Activated CD4-positive, alpha-beta T cell treated with anti-CD3 and anti-CD28 coated beads for 24 hours (primary cell): Measurements from ENCODE around the gene C10orf88.
A peak's percentile ranks its signal among the peaks of the same experiment; 100 is the strongest.
"Not testable (repeated sequence)": the region's sequence is repeated elsewhere in the genome, so short reads cannot be mapped to it uniquely, and the experiment has no call there.

Experiments
- DNase-seq, 2 donors: peaks; one replicate each; pipeline ENCODE4 v3.0.0-alpha.2; 2020; ENCODE audit warnings: low read depth in 2 of 2

C10orf88 gene

DNA sequence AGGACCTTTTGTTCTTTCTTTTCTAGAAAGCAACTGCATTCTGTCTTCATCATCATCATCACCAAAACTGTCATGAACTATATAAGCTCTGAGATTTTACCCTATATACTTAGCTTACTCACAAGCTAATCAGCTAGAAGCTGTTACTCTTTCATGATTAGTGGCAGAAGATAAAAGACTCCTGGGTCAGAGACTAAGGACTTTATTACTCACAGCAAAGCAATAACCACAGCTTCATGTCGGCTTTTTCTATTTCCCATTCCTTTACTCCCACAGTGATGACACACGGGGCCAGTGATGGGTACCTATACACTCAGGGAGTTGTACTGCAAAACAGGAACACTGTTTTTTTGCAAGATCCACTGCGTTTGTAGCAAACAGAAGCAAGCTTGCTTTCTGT lies 8.4 kb upstream of the C10orf88 start:
- DNase-seq, result no peak

DNA sequence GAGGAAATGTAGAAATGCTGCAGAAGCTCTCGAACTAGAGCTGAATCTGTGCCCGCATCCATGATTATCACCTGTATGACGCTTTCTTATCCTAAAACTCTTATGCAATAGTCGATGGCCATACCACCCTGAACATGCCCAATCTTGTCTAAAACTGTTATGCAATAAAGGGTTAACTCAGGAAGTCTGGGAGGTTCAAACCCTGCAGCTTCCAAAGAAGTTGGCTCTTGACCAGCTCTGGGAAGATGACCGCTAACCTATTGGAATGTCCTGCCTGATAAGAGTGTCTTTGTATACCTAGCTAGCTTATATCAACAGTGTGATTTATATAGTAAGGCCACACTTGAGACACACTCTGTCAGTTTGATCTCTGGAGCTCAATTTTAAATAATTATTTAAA lies 3.4 kb upstream of the C10orf88 start:
- no peak for DNase-seq

DNA sequence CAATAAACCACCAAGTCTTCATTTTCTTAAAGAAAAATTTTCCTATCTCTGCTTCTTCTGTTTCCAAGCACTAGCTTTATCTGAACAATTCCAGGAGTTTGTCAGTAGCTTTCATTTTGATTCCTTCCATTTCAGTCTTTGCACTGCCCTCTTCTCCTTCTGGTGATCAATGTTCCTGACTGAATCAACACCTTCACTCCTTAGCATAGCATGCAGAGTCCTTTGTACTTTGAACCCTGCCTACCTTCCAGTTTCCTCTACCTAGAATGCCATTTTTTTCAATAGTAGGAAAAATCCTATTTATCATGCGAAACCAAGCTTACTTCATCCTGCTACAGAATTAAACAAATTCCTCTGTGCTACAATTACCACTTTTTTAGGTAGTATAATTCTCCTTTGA lies 1.9 kb upstream of the C10orf88 start:
- no peak for DNase-seq

DNA sequence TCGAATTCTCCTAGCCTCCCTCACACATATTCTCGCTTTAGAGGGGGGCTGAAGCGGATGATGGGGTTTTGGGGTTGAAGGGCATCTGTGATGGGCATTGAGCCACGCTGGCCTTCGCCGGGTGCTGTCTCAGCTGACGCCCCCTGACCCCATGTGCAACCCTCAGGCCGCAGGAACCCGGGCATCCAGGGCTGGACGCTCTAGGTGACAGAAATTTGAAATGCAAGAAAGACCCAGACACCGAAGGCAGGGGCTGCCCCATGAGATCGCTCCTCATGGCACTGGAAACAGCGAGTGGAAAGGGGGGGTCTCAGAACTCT lies 664 bp upstream of the C10orf88 start:
- no peak for DNase-seq

DNA sequence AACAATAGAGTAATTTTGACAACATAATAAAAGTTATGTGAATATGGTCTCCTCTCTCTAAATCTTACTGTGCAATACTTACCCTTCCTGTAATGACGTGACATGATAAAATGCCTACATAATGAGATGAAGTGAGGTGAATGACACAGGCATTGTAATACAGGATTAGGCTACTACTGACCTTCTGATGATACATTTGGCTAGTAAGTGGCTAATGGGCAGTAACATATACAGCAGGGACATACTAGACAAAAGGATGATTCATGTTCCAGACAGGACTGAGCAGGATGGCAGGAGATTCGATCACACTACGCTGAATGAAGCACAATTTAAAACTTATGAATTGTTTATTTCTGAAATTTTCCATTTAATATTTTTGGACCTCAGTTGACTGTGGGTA lies 4.7 kb downstream of the C10orf88 start:
- DNase-seq, result no peak

DNA sequence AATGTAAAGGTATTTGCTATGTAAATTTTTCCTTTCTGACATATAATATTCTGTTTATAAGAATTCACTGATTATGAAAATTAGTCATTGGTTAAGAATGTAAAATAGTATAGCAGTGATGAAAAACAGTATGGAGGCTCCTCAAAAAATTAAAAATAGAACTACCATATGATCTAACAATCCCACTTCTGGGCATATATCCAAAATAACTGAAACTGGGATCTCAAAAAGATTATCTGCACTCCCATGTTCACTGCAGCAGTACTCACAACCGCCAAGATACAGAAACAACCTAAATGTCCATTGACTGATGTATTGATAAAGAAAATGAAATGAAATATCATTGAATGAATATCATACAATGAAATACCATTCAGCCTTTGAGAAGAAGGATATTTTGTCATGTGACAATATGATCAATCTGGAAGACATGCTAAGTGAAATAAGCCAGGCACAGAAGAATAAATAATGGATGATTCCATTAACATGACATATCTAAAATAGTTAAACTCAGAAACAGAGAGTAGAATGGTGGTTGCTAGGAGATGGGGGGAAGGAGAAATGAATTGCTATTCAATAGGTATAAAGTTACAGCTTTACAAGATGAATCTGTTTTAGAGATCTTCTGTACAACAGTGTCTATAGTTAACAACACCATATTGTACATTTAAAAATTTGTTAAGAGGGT lies 14.0 kb downstream of the C10orf88 start:
- DNase-seq, result no peak

DNA sequence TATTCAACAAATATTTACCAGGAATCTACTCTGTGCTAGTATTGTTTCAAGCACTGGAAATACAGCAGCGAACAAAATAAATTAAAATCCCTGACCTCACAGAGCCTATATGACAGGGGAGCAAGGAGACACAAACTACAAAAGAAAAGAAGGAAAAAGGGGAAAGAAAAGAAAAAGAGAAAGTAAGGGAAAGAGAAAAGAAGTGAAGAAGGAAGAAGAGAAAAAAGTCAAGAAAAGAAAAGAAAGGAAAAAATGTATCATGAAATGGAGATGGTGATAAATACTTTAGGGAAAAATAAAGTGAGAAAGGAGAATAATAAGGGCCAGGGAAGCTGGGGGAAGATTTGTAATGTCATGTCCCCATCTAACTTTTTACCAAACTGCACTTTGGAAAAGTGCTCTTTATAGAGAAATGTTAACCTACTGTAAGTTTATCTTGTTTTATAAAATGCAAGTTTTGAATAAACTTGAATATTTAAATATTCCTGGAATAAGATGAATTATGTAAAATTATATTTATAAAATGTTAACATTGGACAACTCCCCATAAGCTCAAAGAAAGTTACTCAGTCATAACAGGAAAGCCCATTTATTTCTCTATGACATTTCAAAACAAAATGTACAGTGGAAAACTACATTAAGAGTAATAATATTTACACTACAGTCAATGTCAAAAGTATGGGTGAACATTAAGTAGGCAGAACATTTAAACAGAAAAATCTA lies 14.7 kb downstream of the C10orf88 start:
- no peak for DNase-seq

DNA sequence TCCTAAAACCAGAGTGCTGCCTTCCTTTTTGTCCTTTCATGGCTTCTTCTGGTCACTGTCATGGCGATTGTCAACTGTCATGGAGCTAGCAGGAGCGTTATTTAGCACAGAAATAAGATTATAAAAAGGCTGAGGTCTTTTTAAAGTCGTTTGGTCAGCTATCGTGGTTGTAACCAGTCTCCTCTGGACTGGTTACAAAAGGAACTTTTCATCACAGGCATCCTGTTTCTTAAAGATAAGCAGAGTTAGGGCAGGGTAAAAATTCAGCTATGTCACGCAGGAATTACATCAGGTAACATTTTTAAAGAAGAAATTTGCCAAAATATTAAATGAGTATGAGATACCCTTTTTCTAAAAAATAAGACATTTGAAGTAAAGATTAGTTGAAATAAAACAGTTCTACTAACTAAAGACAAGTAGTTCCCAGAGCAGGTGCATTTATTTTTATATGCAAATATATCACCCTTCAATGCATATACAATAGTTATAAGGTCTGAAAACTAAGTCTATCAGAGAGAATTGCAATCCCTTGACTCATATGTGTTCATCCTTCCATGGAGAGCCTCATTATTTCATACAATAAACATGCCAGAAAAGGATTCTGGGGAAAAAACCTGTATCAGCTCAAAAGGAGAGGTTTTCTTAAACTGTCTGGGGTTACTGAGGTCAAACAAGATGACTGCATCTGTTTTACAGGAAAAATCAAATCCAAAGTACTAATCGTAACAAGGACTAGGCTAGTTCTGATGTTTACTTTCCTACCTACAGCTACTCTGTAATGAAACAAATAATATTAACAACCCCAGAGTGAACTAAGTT lies 22.7 kb downstream of the C10orf88 start:
- DNase-seq, result no peak

DNA sequence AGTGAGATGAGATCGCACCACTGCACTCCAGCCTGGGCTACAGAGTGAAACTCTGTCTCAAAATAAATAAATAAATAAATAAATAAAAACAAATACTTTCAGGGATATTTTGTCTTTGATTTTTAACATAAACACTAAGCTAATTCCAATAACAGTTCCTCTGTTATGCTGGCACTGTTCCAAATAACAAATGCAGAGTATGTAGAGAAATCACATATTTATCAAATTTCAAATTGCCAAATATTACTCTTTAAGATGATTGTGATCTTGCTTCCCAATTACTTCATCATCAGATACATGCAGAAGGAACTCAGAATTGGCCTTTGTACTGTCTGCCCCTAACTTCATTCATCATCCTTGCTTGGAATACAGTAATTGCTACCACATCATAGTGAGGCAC lies 23.9 kb downstream of the C10orf88 start:
- DNase-seq, result no peak

DNA sequence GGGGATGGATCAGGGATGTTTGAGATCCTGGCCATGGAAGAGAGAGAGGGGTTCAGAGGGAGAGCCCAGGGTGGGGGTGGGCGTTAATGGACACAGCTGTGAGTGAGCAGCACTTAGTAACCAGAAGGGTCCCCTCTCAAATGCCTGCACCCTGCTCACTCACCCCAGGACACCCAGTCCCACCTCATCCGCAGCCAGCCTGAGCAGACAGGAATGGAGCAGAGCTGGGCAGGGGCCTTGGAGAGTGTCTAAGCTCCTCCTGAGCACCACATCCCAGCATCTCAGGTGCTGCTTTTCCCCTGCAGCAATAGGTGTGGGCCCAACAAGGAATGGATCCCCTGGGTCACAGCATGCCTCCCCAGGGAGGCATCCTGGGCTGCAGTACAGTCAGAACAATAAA lies 38.3 kb downstream of the C10orf88 start:
- DNase-seq, result no peak

DNA sequence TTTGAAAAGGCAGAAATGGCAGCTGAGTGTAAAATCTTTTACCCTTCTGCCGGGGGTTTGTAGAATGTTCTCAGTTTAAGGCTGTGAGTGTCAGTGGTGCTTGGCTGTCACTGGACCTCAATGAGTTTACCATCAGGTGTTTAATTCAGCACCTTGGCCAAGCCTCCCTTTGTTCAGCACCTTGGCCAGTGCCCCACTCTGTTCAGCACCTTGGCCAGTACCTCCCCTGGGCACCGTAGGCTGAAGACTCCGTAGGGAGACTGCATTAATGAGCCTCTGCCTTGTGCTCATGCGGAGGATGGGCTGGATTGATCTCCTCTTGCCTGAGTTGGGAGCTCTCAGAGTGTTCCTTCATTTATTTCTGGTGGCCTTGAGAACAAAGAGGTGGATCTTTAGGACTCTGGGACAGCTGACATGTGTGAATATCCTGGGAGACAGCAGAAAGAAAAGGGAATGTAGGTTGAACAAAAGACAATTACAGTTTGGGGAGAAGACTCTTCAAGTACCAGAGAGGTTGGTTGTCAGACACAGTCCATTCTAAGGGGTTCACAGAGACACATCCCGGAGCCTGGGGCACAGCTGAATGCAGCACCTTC lies 42.0 kb downstream of the C10orf88 start:
- DNase-seq, result peak; percentile 7 to 21

DNA sequence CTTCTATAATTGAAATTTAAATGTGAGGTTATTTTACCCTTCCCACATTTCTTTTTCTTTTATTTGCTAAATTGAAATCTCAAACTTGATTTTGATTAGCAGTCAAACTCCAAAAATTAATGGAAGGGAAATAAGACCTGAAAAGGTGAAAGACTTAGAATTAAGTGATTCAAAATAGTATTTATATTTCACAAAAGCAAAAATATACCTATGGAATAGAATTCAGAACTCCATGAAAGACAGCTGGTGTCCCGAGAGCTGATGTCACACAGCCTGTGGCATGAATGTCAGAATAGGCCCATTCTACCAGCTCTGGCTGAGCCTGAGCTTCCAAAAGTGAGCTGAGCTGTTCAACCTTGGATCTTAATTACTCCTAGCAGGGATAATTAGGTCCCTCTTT lies 43.7 kb downstream of the C10orf88 start, which contains the start of gene FAM24A:
FAM24A (plus strand) TSS at position 301 of the 400 bp plus-strand sequence. CDS start 1,025 bp downstream, outside the sequence.
- DNase-seq, result no peak

DNA sequence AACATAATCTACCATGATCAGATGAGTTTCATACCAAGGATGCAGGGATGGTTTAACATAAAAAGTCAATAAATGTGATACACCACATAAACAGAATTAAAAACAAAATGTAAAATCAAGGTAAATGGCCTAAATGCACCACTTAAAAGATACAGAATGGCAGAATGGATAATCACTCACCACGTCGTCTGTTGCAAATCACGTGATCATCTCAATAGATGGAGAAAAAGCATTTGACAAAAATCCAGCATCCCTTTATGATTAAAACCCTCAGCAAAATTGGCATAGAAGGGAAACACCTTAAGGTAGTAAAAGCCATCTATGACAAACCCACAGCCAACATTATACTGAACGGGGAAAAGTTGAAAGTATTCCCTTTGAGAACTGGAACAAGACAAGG lies 50.2 kb downstream of the C10orf88 start:
- not testable (repeated sequence) for DNase-seq

DNA sequence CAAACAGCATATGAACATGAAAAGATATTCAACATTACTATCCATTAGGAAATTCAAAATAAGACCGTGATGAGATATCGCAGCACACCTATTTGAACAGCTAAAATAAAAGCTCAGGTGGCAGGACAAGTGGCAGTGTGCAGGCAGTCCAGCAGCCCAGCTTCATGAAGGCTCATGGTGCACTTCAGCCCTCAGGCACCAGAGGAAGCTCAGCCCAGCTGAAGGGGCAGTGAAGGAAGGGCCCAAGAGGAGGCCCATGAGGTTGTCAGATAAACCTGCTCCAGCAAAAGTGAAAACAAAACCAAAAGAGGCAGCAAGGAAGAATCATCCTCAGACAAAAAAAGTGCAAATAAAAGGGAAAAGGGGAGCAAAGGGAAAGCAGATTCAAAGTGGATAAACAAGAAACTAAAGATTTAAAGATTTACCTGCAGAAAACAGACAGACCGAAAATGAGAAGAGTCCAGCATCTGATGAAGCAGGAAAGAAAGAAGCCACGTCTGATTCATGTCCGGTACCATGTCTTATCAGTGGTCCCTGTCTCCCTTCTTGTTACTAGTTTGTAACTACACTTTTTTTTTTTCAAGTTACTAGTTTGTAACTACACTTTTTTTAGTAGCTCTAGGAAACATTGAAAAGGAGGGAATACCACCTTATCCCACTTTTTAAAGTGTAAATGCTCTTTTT lies 59.6 kb downstream of the C10orf88 start:
- no peak for DNase-seq

DNA sequence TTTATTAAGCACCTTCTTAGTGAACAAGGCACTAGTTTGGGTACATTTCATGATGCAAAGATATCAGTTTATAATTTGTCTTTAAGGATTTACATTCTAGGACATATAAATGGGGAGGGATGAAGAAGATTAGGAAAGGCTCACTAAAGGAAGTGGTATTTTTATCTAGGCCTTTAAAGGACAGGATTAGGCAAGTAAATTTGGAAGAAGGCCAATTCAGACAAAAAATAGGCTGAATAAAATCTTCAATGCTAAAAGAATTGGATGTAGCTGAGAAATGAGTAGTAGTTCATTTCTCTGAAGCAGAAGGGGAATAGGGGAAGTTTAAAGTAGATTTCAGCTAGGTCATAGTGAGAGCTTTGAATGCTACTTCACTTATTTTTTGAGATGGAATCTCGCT lies 69.9 kb downstream of the C10orf88 start:
- DNase-seq, result no peak

DNA sequence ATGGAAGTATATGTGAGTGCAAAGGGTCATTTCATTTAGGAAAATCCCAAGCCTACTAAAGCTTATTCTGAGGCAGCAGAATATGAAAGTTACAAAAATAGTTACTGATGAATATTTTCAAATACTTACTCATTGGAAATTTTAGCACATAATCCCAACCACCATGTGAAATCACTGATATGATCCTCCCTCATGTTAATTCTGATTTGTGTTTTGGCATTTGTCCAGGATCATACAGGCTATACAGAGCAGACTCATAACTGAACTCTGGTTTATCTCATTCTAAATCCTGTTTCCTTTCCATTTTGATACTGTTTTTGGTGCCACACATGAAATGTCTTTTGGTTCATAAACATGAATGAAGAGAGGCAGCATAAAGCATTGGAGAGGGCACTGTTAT lies 71.3 kb downstream of the C10orf88 start:
- DNase-seq, result no peak
